ENCODE measurements around the gene MAST4. TPM values are rescaled to one million over a fixed set of nuclear protein-coding genes. Genes with fewer than 3 reads are reported as not detected.

Gene MAST4
- total and polyA plus RNA-seq, 2 donors (not counting 1 experiment from before 2014, with no cell fraction given): 2.5 to 57.1 TPM

- no peak for TF ChIP-seq EZH2 (IDR thresholded peaks at IDR 0.05; ENCODE audit: borderline replicate concordance, insufficient read depth, low read depth, low read length, poor library complexity, severe bottlenecking)
- TF ChIP-seq, protein P1, sequence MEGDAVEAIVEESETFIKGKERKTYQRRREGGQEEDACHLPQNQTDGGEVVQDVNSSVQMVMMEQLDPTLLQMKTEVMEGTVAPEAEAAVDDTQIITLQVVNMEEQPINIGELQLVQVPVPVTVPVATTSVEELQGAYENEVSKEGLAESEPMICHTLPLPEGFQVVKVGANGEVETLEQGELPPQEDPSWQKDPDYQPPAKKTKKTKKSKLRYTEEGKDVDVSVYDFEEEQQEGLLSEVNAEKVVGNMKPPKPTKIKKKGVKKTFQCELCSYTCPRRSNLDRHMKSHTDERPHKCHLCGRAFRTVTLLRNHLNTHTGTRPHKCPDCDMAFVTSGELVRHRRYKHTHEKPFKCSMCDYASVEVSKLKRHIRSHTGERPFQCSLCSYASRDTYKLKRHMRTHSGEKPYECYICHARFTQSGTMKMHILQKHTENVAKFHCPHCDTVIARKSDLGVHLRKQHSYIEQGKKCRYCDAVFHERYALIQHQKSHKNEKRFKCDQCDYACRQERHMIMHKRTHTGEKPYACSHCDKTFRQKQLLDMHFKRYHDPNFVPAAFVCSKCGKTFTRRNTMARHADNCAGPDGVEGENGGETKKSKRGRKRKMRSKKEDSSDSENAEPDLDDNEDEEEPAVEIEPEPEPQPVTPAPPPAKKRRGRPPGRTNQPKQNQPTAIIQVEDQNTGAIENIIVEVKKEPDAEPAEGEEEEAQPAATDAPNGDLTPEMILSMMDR (IDR thresholded peaks at IDR 0.05): no peak
- no peak overlapping the region for H3K27ac ChIP-seq (ENCODE audit: low read length in 2 of 2)
- H3K27ac Mint-ChIP-seq: no peak overlapping the region
- H3K9ac ChIP-seq (ENCODE audit: low read length): no peak overlapping the region
- no CpG with 5 or more reads among the region's 1 CpG for WGBS (ENCODE audit: insufficient coverage)
- intact Hi-C loops (cut with micrococcal nuclease): no loop called here
- no peaks in the 10 kb centered on the region for H3K79me2 ChIP-seq (ENCODE audit: control insufficient read depth, insufficient read depth, low read length)
- no peak overlapping the region for H3K4me3 Mint-ChIP-seq
- no peaks in the 10 kb centered on the region for H3K9me3 ChIP-seq (ENCODE audit: control extremely low read depth in 1 of 3, control insufficient read depth in 2 of 3, insufficient read depth in 1 of 3, low read length in 2 of 3)
- no peaks in the 10 kb centered on the region for H3K4me1 Mint-ChIP-seq
- no peaks in the 10 kb centered on the region for H4K20me1 ChIP-seq (ENCODE audit: control insufficient read depth, insufficient read depth, low read length, poor library complexity, severe bottlenecking)
- no peak overlapping the region for H3K4me3 ChIP-seq (ENCODE audit: control extremely low read depth in 1 of 5, extremely low read depth in 1 of 5, insufficient read depth in 1 of 5, low read depth in 2 of 5, low read length in 4 of 5)
- no peaks in the 10 kb centered on the region for H3K27me3 Mint-ChIP-seq
- H3K4me1 ChIP-seq (ENCODE audit: control insufficient read depth in 2 of 2, insufficient read depth in 2 of 2, low read length in 2 of 2): no peaks in the 10 kb centered on the region
- ChIA-PET POLR2A (no interaction called here), CTCF (interaction anchor here (1.6 kb wide), 1 partner anchor 62 kb away, joined by 5 read pairs; no protein-coding TSS in a partner anchor)
- no peak overlapping the region for H2AFZ ChIP-seq (ENCODE audit: insufficient read depth, low read depth, low read length, poor library complexity, severe bottlenecking)
- no peak for ATAC-seq (ENCODE audit: low read depth)
- H3K27me3 ChIP-seq (replicated peaks in 1 of 4; ENCODE audit: control extremely low read depth in 1 of 4, control insufficient read depth in 3 of 4, insufficient read depth in 4 of 4, low read length in 3 of 4): no peaks in the 10 kb centered on the region
- no peaks in the 10 kb centered on the region for H3K36me3 ChIP-seq (replicated peaks in 1 of 2; ENCODE audit: control extremely low read depth in 1 of 2, control insufficient read depth in 1 of 2, extremely low read depth in 1 of 2, insufficient read depth in 2 of 2, low read length in 1 of 2)
- no peak overlapping the region for H3K4me2 ChIP-seq (replicated peaks; ENCODE audit: low read depth, low read length, poor library complexity, severe bottlenecking)
- DNase-seq: no peak
- no peaks in the 10 kb centered on the region for H3K9me3 Mint-ChIP-seq (ENCODE audit: insufficient read depth)
Observed at GRCh38 chr5:67146574-67146973, 550.4 kb downstream of the MAST4 start.

DNA sequence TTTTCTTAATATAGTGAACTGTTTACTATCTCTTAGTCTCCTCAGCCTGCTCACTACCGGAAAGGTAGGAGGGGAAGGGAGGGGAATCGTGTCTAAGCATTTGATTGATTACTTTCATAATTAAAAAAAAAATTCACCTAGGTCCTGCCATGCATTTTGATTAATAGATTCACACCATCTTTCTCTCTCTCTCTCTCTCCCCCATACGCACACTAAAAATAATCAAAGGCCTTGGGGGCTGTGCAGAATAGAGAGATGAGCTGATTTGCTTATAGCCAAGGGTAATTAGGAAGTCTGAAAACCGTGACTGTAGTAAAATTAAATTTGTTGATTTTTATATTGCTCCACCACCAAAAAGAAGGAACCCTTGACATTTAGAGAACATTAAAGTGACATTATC, 550.8 kb downstream of the MAST4 start:
- Histone ChIP-seq H3K27me3 (replicated peaks in 1 of 4; ENCODE audit: control extremely low read depth in 1 of 4, control insufficient read depth in 3 of 4, insufficient read depth in 4 of 4, low read length in 3 of 4) (no peaks in the 10 kb centered on the region), H3K9me3 (ENCODE audit: control extremely low read depth in 1 of 3, control insufficient read depth in 2 of 3, insufficient read depth in 1 of 3, low read length in 2 of 3) (no peaks in the 10 kb centered on the region), H4K20me1 (ENCODE audit: control insufficient read depth, insufficient read depth, low read length, poor library complexity, severe bottlenecking) (no peaks in the 10 kb centered on the region), H3K4me1 (ENCODE audit: control insufficient read depth in 2 of 2, insufficient read depth in 2 of 2, low read length in 2 of 2) (no peaks in the 10 kb centered on the region), H3K79me2 (ENCODE audit: control insufficient read depth, insufficient read depth, low read length) (no peaks in the 10 kb centered on the region), H3K4me2 (replicated peaks; ENCODE audit: low read depth, low read length, poor library complexity, severe bottlenecking) (no peak overlapping the region), H3K36me3 (replicated peaks in 1 of 2; ENCODE audit: control extremely low read depth in 1 of 2, control insufficient read depth in 1 of 2, extremely low read depth in 1 of 2, insufficient read depth in 2 of 2, low read length in 1 of 2) (no peaks in the 10 kb centered on the region), H3K4me3 (ENCODE audit: control extremely low read depth in 1 of 5, extremely low read depth in 1 of 5, insufficient read depth in 1 of 5, low read depth in 2 of 5, low read length in 4 of 5) (no peak overlapping the region), H3K9ac (ENCODE audit: low read length) (no peak overlapping the region), H2AFZ (ENCODE audit: insufficient read depth, low read depth, low read length, poor library complexity, severe bottlenecking) (no peak overlapping the region), H3K27ac (ENCODE audit: low read length in 2 of 2) (no peak overlapping the region)
- intact Hi-C loops (cut with micrococcal nuclease): no loop called here
- no peak for TF ChIP-seq EZH2 (IDR thresholded peaks at IDR 0.05; ENCODE audit: borderline replicate concordance, insufficient read depth, low read depth, low read length, poor library complexity, severe bottlenecking)
- TF ChIP-seq, protein P1 (IDR thresholded peaks at IDR 0.05): no peak
- no peak overlapping the region for H3K4me3 Mint-ChIP-seq
- no peaks in the 10 kb centered on the region for H3K4me1 Mint-ChIP-seq
- ChIA-PET POLR2A (no interaction called here), CTCF (interaction anchor here (1.6 kb wide), 2 partner anchors 10 to 62 kb away, joined by 5 to 6 read pairs; no protein-coding TSS in a partner anchor)
- H3K27ac Mint-ChIP-seq: no peak overlapping the region
- DNase-seq (no peak), ATAC-seq (ENCODE audit: low read depth) (no peak)
- H3K27me3 Mint-ChIP-seq: no peaks in the 10 kb centered on the region
- no peaks in the 10 kb centered on the region for H3K9me3 Mint-ChIP-seq (ENCODE audit: insufficient read depth)
- WGBS (ENCODE audit: insufficient coverage): no CpG with 5 or more reads among the region's 4 CpGs

Data from B cell (primary cell).